GM12864 (cell line): ENCODE measurements around the gene PTCH1.

Source experiments
- DNase-seq: peaks from one replicate; pipeline ENCODE4 v3.0.0-alpha.2; 2011; ENCODE audit warnings: low read depth
- H3K4me3 ChIP-seq: 2 replicates; pipeline ENCODE4 v1.5.1; 2011; ENCODE audit warnings: mild to moderate bottlenecking, low read depth, low read length, control low read depth
- CTCF ChIP-seq: IDR thresholded peaks from 2 replicates; pipeline ENCODE4 v1.5.1; 2011; ENCODE audit warnings: low read depth, mild to moderate bottlenecking, moderate library complexity, low read length, control low read depth, inconsistent platforms; ENCODE audit errors: missing control alignments

The PTCH1 gene

DNA sequence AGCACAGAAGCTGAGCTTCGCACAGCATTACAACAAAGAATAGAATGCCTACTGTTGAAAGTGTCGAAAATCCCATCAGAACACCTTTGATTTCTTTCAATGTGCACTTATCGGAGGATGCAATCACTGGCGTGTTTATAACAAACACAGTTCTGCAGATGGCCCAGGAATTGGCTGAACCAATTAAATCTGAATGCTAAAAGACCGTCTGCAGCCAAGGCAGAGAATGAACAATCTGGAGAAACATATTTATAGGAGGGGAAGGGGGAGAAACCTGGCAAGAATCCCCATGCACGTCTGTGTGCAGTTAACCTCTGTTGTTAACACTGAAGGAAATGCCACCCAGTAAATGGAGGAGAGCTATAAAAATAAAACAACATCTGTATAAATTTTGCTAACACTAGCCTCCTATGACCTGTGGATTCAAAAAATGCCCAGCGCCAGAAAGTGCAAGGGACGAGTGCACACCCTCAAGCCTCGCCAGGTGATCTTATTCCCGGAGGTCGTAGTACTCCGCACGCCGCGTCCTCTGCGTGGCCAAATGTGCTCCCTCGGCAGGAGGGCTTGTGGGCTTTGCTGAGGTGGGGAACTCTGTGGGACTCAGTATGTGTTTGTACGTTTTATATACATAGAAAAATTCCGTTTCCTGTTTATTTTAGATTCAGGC lies 56.8 kb downstream of the PTCH1 start:
- no peak for TF ChIP-seq CTCF
- no peak overlapping the region for H3K4me3 ChIP-seq
- DNase-seq = no peak

DNA sequence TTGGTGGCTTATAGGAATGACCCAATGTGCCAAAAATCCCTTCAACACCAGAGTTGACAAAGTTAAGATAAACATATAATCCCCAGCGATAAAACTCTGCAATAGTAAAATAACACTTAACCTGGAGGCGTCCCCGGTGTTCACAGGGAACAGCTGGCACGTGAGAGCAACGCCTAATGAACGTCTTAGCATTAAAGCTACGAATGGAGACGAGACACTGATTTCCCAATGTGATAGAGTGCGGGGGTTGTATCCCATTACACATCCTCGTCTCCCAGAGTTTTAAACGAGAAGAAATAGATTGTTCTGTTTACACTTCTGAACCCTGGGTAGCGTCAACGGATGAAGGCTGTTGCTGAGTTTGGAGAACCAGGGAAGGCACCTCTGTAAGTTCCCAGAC lies 57.6 kb downstream of the PTCH1 start:
- TF ChIP-seq CTCF = no peak
- H3K4me3 ChIP-seq = no peak overlapping the region
- DNase-seq = no peak

GRCh38 chr9:95458666-95459065 lies 58.1 kb downstream of the PTCH1 start:
- no peak for DNase-seq
- H3K4me3 ChIP-seq = no peak overlapping the region
- TF ChIP-seq CTCF = no peak

GRCh38 chr9:95457769-95458168 lies 59.0 kb downstream of the PTCH1 start:
- TF ChIP-seq CTCF = no peak
- DNase-seq = no peak
- no peak overlapping the region for H3K4me3 ChIP-seq

GRCh38 chr9:95455714-95456113 lies 61.1 kb downstream of the PTCH1 start:
- no peak overlapping the region for H3K4me3 ChIP-seq
- DNase-seq = no peak
- no peak for TF ChIP-seq CTCF

DNA sequence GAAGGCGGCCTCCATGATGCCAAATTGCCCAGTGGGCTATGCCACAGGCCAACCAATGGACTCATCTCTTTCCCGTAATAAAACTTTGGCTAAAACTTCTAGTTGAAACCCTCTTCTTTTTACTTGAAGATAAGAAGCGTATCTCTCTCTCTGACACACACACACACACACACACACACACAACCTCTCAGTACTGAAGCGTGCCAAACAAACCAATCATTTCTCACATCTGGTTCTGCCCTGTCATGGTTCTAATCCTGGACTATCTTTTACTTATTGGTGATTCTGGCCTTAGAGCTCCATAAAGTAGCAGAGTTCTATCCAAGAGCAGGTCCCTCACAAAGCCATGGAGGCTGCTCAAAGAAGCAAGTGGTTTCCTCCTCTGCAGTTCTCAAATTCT lies 64.6 kb downstream of the PTCH1 start:
- H3K4me3 ChIP-seq = no peak overlapping the region
- no peak for DNase-seq
- TF ChIP-seq CTCF = no peak

DNA sequence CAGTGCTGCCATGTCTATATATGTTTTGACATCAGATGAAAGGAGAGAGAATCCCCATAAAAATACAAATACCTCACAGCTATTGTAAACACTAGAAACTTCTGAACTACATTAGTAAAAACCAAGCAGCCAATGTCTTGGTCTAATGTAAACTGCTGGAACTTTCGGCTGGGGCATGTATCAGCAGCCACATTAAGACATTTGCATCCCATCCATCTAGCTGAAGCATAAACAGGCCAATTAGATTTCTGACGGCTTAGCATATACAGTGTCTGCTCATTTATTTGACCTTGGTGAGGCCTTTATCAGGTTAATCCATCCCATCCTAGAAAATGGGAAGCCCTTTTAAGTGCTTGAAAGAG lies 65.7 kb downstream of the PTCH1 start:
- TF ChIP-seq CTCF = no peak
- no peak for DNase-seq
- no peak overlapping the region for H3K4me3 ChIP-seq
